Uterus (tissue), 4 donors: ENCODE results near the gene TTC39C. TPM values are rescaled to one million over a fixed set of nuclear protein-coding genes. Genes with fewer than 3 reads are reported as not detected.

Experiments
- DNase-seq, 2 donors: peaks; one replicate each; pipeline ENCODE4 v3.0.0-alpha.2; 2019 to 2020
- H3K27ac ChIP-seq, 2 donors: fragments of 200-600 bp; sonication (generic); 1 replicate in 1 of 2; 2 replicates in 1 of 2; pipeline ENCODE4 v1.5.1; 2016 to 2018
- H3K27me3 ChIP-seq, 2 donors: fragments of 200-600 bp; sonication (generic); one replicate each; pipeline ENCODE4 v1.5.1; 2018 to 2019; ENCODE audit warnings: control low read depth in 1 of 2
- H3K36me3 ChIP-seq, 2 donors: fragments of 200-600 bp; sonication (generic); one replicate each; pipeline ENCODE4 v1.5.1; 2019; ENCODE audit warnings: control low read depth in 1 of 2
- H3K4me1 ChIP-seq, 2 donors: fragments of 200-600 bp; sonication (generic); one replicate each; pipeline ENCODE4 v1.5.1; 2018 to 2019; ENCODE audit warnings: control low read depth in 1 of 2
- H3K4me3 ChIP-seq, 2 donors: fragments of 200-600 bp; sonication (generic); 1 replicate in 1 of 2; 2 replicates in 1 of 2; pipeline ENCODE4 v1.5.1; 2018 to 2019; ENCODE audit warnings: mild to moderate bottlenecking in 1 of 2
- H3K9me3 ChIP-seq, 2 donors: fragments of 200-600 bp; sonication (generic); one replicate each; pipeline ENCODE4 v1.5.1; 2019; ENCODE audit warnings: control low read depth in 1 of 2
- CTCF ChIP-seq, 4 experiments: fragments of 200-600 bp in 2 of 4; fragments of 450-650 bp in 2 of 4; sonication (generic) in 2 of 4; IDR thresholded peaks; one replicate each; pipeline ENCODE4 v1.5.1; 2016 to 2019; ENCODE audit warnings: antibody characterized with exemption in 4 of 4, mild to moderate bottlenecking in 2 of 4, moderate library complexity in 1 of 4
- POLR2A ChIP-seq, 2 donors: fragments of 450-650 bp; IDR thresholded peaks; one replicate each; pipeline ENCODE4 v1.6.1; 2016; ENCODE audit warnings: antibody characterized with exemption in 2 of 2, mild to moderate bottlenecking in 1 of 2, moderate library complexity in 1 of 2
- intact Hi-C: fragments of 100-400 bp; cut with DNase I; formaldehyde crosslinking; loops from one replicate; pipeline ENCODE4 v1.15.1; 2023; ENCODE audit warnings: low total_unique reads
- total RNA-seq, 4 donors: library from RNA; depleted of rRNA in 3 of 4; stranded (reverse); fragments of >200 nt in 3 of 4; gene quantifications; one replicate each; pipeline versions ENCODE4 v1.1.0 to v1.2.4, GENCODE V29; 2014 to 2023
- donor health status: DM: yes; HTN: yes; CAD: no.

TTC39C gene
- total RNA-seq, 4 donors from 2014 or later = 25.6 to 50.6 (median 33.5) TPM

GRCh38 chr18:23970161-23971096, 44.1 kb upstream of the TTC39C start:
- Histone ChIP-seq H3K27ac (no peak overlapping the region), H3K36me3 (no peaks in the 10 kb centered on the region), H3K4me3 (no peak overlapping the region), H3K27me3 (no peaks in the 10 kb centered on the region), H3K4me1 (no peaks in the 10 kb centered on the region), H3K9me3 (no peaks in the 10 kb centered on the region)
- intact Hi-C loops = no loop called here
- TF ChIP-seq POLR2A (IDR thresholded peaks at IDR 0.05) = no peak
- no peak for TF ChIP-seq CTCF (IDR thresholded peaks at IDR 0.05)
- DNase-seq = no peak

DNA sequence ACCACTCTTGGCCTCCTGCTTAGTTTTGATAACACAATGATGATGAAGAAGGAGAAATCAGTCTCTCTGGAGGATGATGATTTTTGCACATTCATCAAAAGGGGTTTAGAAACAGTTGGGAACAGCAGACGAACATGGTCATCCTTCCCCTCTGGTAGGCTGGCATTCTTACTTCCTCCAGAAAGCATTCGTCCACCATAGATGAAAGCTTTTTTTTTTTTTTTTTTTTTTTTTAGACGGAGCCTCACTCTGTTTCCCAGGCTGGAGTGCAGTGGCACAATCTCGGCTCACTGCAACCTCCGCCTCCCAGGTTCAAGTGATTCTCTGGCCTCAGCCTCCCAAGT, 43.5 kb upstream of the TTC39C start:
- Histone ChIP-seq H3K36me3 (no peaks in the 10 kb centered on the region), H3K27me3 (no peaks in the 10 kb centered on the region), H3K4me1 (no peaks in the 10 kb centered on the region), H3K9me3 (no peaks in the 10 kb centered on the region), H3K4me3 (no peak overlapping the region), H3K27ac (no peak overlapping the region)
- no peak for DNase-seq
- TF ChIP-seq POLR2A (IDR thresholded peaks at IDR 0.05) (no peak), CTCF (IDR thresholded peaks at IDR 0.05) (no peak)
- intact Hi-C loops = no loop called here

DNA sequence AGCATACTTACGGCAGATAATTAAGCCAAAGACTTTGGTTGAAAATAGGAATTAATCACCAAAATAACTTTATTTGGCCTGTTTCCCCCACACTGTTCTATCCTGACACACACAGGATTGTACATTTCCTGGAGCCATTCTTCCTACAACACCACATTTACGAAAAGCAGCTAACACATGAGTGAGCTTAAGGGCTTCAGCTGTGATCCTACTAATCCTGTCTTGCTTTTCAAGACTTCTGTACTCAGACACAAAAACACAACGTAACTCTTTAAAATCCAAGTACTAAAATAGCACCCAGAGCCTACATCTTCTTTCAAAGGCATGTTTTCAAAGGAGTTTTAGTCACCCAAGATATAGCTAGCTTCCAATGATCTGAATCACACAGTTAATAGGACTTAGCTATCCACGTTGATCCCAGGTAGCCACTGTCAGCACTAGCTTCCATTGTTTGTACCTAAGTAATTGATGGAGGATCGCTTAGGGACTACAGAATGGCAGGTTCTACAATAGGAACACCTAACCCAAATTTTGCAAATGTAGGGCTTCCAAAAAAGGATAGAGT, 42.8 kb upstream of the TTC39C start:
- Histone ChIP-seq H3K4me1 (no peaks in the 10 kb centered on the region), H3K9me3 (no peaks in the 10 kb centered on the region), H3K4me3 (no peak overlapping the region), H3K27ac (peak overlapping the region in 1 of 2 donors; percentile 53), H3K36me3 (no peaks in the 10 kb centered on the region), H3K27me3 (no peaks in the 10 kb centered on the region)
- intact Hi-C loops = no loop called here
- TF ChIP-seq POLR2A (IDR thresholded peaks at IDR 0.05) (no peak), CTCF (IDR thresholded peaks at IDR 0.05) (no peak)
- no peak for DNase-seq

DNA sequence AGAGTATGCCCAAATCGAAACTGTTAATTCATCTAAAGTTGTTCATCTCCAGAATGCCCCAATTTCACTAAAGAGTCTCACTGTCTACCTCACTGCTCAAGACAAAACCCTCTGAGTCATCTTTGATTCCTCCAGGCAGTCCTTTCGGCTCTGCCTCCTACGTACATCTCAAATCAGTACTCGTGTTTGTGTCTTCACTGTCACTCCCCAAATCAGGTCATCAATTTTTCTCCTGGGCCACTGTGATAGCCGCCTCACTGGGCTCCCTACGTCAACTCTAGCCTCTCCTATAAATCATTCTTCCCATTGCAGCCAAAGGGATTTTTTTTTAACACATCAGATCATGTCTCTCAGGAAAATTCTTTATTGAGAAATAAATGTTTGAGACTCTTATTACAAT, 42.1 kb upstream of the TTC39C start:
- no peaks in the 10 kb centered on the region for H3K36me3 ChIP-seq
- no peak for TF ChIP-seq CTCF (IDR thresholded peaks at IDR 0.05)
- no peak for TF ChIP-seq POLR2A (IDR thresholded peaks at IDR 0.05)
- H3K9me3 ChIP-seq = no peaks in the 10 kb centered on the region
- no peak overlapping the region for H3K4me3 ChIP-seq
- H3K27ac ChIP-seq = peak overlapping the region in 1 of 2 donors; percentile 53
- DNase-seq = no peak
- H3K4me1 ChIP-seq = no peaks in the 10 kb centered on the region
- intact Hi-C loops = no loop called here
- H3K27me3 ChIP-seq = no peaks in the 10 kb centered on the region

DNA sequence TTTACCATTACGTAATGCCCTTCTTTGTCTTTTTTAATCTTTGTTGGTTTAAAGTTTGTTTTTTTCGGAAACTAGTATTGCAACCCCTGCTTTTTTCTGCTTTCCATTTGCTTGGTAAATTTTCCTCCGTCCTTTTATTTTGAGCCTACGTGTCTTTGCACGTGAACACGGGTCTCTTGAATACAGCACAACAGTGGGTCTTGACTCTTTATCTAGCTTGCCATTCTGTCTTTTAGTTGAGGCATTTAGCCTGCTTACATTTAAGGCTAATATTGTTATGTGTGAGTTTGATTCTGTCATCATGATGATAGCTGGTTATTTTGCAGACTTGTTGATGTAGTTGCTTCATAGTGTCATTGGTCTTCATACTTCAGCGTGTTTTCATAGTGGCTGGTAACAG, 37.5 kb upstream of the TTC39C start:
- intact Hi-C loops = no loop called here
- no peak overlapping the region for H3K4me3 ChIP-seq
- H3K9me3 ChIP-seq = no peaks in the 10 kb centered on the region
- no peaks in the 10 kb centered on the region for H3K4me1 ChIP-seq
- no peak for DNase-seq
- no peak for TF ChIP-seq CTCF (IDR thresholded peaks at IDR 0.05)
- TF ChIP-seq POLR2A (IDR thresholded peaks at IDR 0.05) = no peak
- H3K36me3 ChIP-seq = no peaks in the 10 kb centered on the region
- H3K27me3 ChIP-seq = no peaks in the 10 kb centered on the region
- H3K27ac ChIP-seq = no peak overlapping the region
